ENCODE data around the gene FRMD4A. TPM values are rescaled to one million over a fixed set of nuclear protein-coding genes. Genes with fewer than 3 reads are reported as not detected.

Gene FRMD4A
- total RNA-seq, 4 donors from 2014 or later = 4.4 to 7.1 (median 5.2) TPM

DNA sequence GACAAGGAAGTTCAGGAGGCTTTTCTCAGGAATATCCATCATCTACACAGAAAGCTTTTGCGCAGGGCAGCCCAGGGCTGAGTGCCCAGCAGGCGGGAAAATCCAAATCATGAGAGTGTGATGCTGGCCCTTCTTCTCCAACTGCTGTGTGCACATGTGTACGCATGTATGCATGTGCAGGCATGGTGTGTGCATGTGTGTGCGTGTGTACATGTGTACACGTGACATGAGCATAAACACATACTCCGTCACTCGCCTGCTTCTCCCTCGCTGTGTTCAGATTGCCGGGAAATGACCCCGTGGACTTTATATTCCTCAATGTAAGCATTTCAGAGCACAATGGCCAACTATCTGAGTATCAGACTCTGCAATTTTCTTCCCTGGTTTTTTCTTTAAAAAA is 658.8 kb downstream of the FRMD4A start:
- in situ Hi-C loops (cut with MboI; ENCODE audit: low sequenced_read_pairs in 4 of 4) (loop anchor here in 1 of 4 donors (25.0 kb wide), 1 partner anchor 290 kb away; no protein-coding TSS in a partner anchor), intact Hi-C loops (cut with DNase I; ENCODE audit: low total_unique reads) (no loop called here)
- TF ChIP-seq, protein P1, sequence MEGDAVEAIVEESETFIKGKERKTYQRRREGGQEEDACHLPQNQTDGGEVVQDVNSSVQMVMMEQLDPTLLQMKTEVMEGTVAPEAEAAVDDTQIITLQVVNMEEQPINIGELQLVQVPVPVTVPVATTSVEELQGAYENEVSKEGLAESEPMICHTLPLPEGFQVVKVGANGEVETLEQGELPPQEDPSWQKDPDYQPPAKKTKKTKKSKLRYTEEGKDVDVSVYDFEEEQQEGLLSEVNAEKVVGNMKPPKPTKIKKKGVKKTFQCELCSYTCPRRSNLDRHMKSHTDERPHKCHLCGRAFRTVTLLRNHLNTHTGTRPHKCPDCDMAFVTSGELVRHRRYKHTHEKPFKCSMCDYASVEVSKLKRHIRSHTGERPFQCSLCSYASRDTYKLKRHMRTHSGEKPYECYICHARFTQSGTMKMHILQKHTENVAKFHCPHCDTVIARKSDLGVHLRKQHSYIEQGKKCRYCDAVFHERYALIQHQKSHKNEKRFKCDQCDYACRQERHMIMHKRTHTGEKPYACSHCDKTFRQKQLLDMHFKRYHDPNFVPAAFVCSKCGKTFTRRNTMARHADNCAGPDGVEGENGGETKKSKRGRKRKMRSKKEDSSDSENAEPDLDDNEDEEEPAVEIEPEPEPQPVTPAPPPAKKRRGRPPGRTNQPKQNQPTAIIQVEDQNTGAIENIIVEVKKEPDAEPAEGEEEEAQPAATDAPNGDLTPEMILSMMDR (IDR thresholded peaks at IDR 0.05 in 4 of 5, conservative IDR thresholded peaks at IDR 0.05 in 1 of 5) = no peak
- Histone ChIP-seq H3K4me1 (peaks cover 0 to 4% of the 10 kb centered on the region in 2 donors), H3K4me3 (no peak overlapping the region), H3K27me3 (no peaks in the 10 kb centered on the region), H3K36me3 (peaks cover 0 to 5% of the 10 kb centered on the region in 2 donors), H3K9me3 (no peaks in the 10 kb centered on the region), H3K27ac (no peak overlapping the region)
- no peak for DNase-seq
- no peak for ATAC-seq

DNA sequence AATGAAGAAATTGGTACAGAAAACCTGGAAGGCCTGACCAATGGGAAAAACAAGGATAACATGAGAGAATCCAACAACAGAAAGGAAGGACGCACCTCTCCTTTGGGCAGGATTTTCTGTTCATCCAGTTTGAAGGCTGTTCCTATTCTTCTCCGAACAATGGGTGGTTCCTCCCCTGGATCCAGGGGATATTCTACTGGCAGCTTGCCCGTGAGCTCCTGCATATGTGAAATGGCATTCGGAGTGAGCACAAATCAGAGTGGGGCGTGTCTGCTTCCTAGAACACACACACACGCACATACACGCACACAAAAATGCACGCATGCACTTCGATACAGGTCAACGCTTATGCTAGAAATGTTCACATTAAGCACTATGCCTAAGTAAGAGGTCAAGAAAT is 660.4 kb downstream of the FRMD4A start:
- TF ChIP-seq POLR2A (IDR thresholded peaks at IDR 0.05) = no peak
- TF ChIP-seq, protein P1 (IDR thresholded peaks at IDR 0.05 in 4 of 5, conservative IDR thresholded peaks at IDR 0.05 in 1 of 5) = no peak
- H3K4me1 ChIP-seq = peaks cover 0 to 4% of the 10 kb centered on the region in 2 donors
- H3K4me3 ChIP-seq = no peak overlapping the region
- DNase-seq (no peak), ATAC-seq (no peak)
- intact Hi-C loops (cut with DNase I; ENCODE audit: low total_unique reads) (no loop called here), in situ Hi-C loops (cut with MboI; ENCODE audit: low sequenced_read_pairs in 4 of 4) (loop anchor here in 1 of 4 donors (25.0 kb wide), 1 partner anchor 292 kb away; no protein-coding TSS in a partner anchor)
- no peaks in the 10 kb centered on the region for H3K27me3 ChIP-seq
- no peaks in the 10 kb centered on the region for H3K9me3 ChIP-seq
- peaks cover 0 to 13% of the 10 kb centered on the region in 2 donors for H3K36me3 ChIP-seq
- H3K27ac ChIP-seq = no peak overlapping the region

DNA sequence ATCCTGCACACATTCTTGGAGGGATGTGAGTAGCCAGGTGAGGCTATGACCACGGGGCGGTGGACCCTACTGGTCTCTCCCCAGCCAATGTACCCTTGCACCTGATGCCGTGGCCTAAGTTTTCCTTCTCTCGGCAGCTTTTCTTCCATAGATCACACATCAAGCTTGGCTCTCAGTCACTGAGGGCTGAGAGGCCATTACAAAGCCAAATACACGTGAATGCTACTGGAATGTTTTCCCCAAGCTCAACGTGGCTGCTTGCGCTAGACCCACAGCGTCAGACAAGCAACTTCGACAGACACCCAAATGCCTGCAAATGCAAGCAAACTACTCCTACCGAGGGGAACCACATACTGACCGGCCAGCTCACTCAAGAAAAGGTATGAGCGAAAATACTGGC is 660.8 kb downstream of the FRMD4A start:
- DNase-seq = no peak
- no peak overlapping the region for H3K27ac ChIP-seq
- H3K9me3 ChIP-seq = no peaks in the 10 kb centered on the region
- no peak for TF ChIP-seq POLR2A (IDR thresholded peaks at IDR 0.05)
- TF ChIP-seq, protein P1 (IDR thresholded peaks at IDR 0.05 in 4 of 5, conservative IDR thresholded peaks at IDR 0.05 in 1 of 5) = no peak
- H3K27me3 ChIP-seq = no peaks in the 10 kb centered on the region
- ATAC-seq = no peak
- H3K4me1 ChIP-seq = peaks cover 0 to 4% of the 10 kb centered on the region in 2 donors
- H3K36me3 ChIP-seq = peaks cover 0 to 13% of the 10 kb centered on the region in 2 donors
- H3K4me3 ChIP-seq = no peak overlapping the region
- in situ Hi-C loops (cut with MboI; ENCODE audit: low sequenced_read_pairs in 4 of 4) = loop anchor here in 1 of 4 donors (25.0 kb wide), 1 partner anchor 292 kb away; no protein-coding TSS in a partner anchor
- intact Hi-C loops (cut with DNase I; ENCODE audit: low total_unique reads) = no loop called here

DNA sequence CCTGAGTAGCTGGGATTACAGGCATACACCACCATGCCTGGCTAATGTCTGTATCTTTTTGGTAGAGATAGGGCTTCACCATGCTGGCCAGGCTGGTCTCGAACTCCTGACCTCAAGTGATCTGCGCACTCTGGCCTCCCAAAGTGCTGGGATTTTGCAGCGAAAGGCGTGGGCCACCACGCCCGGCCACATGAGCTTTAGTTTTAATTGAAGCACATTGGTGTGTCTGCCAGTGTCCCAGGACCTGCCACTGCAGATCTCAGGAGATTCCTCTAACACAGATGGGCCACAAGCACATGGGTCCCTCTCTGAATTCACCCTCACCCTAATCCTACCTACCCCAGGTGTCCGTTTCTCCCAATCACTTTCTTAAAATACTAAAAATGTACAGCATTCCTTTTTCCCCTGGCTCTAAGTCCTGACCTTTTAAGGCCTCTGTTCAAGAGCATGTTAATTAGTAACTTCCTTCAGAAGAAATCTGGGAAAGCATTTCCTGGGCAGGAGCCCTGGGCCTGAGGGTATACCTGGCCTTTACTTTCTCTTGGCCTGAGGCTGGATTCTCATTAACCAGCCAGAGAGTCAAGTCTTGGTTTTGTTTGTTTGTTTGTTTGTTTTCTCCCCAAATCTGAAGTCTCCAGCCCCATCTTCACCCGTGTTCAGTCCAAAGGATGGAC is 661.4 kb downstream of the FRMD4A start:
- Histone ChIP-seq H3K27ac (no peak overlapping the region), H3K36me3 (peaks cover 0 to 13% of the 10 kb centered on the region in 2 donors), H3K4me1 (peaks cover 0 to 4% of the 10 kb centered on the region in 2 donors), H3K4me3 (no peak overlapping the region), H3K9me3 (no peaks in the 10 kb centered on the region), H3K27me3 (no peaks in the 10 kb centered on the region)
- ATAC-seq = no peak
- intact Hi-C loops (cut with DNase I; ENCODE audit: low total_unique reads) (no loop called here), in situ Hi-C loops (cut with MboI; ENCODE audit: low sequenced_read_pairs in 4 of 4) (loop anchor here in 1 of 4 donors (25.0 kb wide), 1 partner anchor 293 kb away; no protein-coding TSS in a partner anchor)
- no peak for DNase-seq
- TF ChIP-seq POLR2A (IDR thresholded peaks at IDR 0.05) = no peak
- TF ChIP-seq, protein P1 (IDR thresholded peaks at IDR 0.05 in 4 of 5, conservative IDR thresholded peaks at IDR 0.05 in 1 of 5) = no peak
